Spinal cord (tissue), 10 donors: ENCODE measurements around the gene WDR27. TPM values are rescaled to one million over a fixed set of nuclear protein-coding genes. Genes with fewer than 3 reads are reported as not detected.
"Not testable (repeated sequence)": the region's sequence is repeated elsewhere in the genome, so short reads cannot be mapped to it uniquely, and the experiment has no call there.

ENCODE experiments used
- DNase-seq, 6 donors: peaks; one replicate each; pipeline versions ENCODE4 v3.0.0 to v3.0.0-alpha.2; 2013 to 2015; ENCODE audit warnings: low spot score in 6 of 6, low read depth in 4 of 6
- H3K27ac ChIP-seq: one replicate; pipeline ENCODE4 v1.5.1; 2013; ENCODE audit warnings: low read depth, low read length, control low read depth
- H3K27me3 ChIP-seq: one replicate; pipeline ENCODE4 v1.6.1; 2013; ENCODE audit warnings: low read length; ENCODE audit not compliant: control insufficient read depth, insufficient read depth
- H3K36me3 ChIP-seq: one replicate; pipeline ENCODE4 v1.6.1; 2013; ENCODE audit warnings: low read length; ENCODE audit not compliant: control insufficient read depth, insufficient read depth
- H3K4me1 ChIP-seq: one replicate; pipeline ENCODE4 v1.6.1; 2013; ENCODE audit warnings: low read length; ENCODE audit not compliant: control insufficient read depth, insufficient read depth
- H3K4me3 ChIP-seq: one replicate; pipeline ENCODE4 v1.5.1; 2013; ENCODE audit warnings: low read depth, low read length, control low read depth
- H3K9me3 ChIP-seq: one replicate; pipeline ENCODE4 v1.6.1; 2013; ENCODE audit warnings: low read length; ENCODE audit not compliant: control insufficient read depth, insufficient read depth
- WGBS: methylation state at CpG from one replicate; pipeline ENCODE4 v1.1.5; 2013; ENCODE audit warnings: missing lambda C conversion rate; ENCODE audit not compliant: insufficient coverage; 5-methylcytosine and 5-hydroxymethylcytosine counted together
- polyA plus RNA-seq, 2 donors: library from polyadenylated mRNA; unstranded; fragments of 120-200 nt; gene quantifications; one replicate each; pipeline ENCODE4 v1.2.1, GENCODE V29; 2013; ENCODE audit not compliant: insufficient read length in 2 of 2
- total RNA-seq, 2 donors: library from RNA; depleted of rRNA in 1 of 2; stranded (reverse); fragments of 120-200 nt in 1 of 2; fragments of >200 nt in 1 of 2; gene quantifications; one replicate each; pipeline versions ENCODE4 v1.2.3 to v1.2.4, GENCODE V29; 2013 to 2014
- donor health status: healthy.

The WDR27 gene
- total and polyA plus RNA-seq, 4 donors = 29.5 to 69.3 (median 49.1) TPM

DNA sequence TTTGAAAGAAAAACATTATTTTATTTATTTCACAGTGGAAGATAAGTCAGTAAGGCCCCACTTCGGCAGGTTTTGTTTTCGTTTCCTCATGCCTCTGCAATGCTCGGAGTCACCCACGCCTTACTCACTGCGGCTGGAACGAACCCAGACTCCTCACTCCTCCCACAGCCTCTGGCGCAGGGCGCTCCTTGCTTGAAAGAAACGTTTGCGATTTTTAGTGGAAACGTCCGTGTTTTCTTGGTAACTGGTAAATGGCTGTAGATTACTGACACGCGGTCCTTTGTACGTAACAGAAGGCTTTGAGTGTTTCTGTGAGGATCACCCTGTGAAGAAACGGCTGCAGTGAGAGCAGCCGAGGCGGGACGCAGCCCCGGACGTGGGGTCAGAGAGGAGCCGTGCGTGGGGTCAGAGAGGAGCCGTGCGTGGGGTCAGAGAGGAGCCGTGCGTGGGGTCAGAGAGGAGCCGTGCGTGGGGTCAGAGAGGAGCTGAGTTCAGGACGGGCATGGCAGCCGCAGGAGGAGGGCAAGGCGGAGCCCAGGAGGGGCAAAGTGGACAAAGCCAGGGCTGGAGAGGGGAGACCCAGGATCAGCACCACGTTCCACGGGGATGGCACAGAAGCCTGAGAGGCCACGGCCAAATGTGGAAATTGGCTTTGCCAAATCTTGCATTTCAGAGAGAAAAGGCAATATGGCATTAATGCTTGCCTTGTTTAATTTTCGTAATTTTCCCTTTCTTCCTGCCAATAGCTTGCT is 249.5 kb downstream of the WDR27 start:
- Histone ChIP-seq H3K27ac (peak overlapping the region; percentile 80), H3K4me3 (peak overlapping the region; percentile 26), H3K27me3 (no peaks in the 10 kb centered on the region), H3K36me3 (peaks cover 3% of the 10 kb centered on the region), H3K4me1 (peaks cover 7% of the 10 kb centered on the region), H3K9me3 (no peaks in the 10 kb centered on the region)
- 77% methylated on average over 30 of the region's 36 CpGs for WGBS
- DNase-seq = peak in 3 of 6 donors; percentile 11 to 83 (median 20)

DNA sequence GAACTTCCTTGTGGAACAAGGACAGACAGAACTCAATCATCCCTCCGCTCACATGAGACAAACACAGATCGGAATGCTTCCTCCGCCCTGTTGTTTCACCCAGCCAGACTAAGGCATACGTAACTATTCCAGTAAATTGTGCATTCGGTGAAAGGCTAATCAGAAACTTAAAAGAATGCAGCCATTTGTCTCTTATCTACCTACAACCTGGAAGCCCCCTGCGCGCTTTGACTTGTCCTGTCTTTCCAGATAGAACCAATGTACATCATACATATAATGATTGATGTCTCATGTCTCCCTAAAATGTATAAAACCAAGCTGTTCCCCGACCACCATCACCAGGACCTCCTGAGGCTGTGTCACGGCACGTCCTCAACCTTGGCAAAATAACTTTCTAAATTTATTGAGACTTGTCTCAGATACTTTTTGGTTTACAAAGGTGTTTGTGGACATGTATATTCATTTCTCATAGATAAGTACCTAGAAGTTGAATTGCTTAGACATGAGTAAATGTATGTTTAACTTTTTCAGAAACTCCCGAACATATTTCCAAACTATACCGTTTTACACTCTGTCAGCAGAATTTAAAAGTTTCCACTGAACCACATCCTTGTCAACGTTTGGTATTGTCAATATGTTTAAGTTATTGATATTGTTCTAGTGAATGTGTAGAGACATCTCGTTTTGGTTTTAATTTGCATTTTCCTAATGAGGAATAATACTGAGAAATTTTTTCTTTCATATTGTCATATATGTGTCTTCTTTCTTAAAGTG is 250.6 kb downstream of the WDR27 start:
- Histone ChIP-seq H3K36me3 (peaks cover 3% of the 10 kb centered on the region), H3K27ac (peak overlapping the region; percentile 80), H3K9me3 (no peaks in the 10 kb centered on the region), H3K4me3 (no peak overlapping the region), H3K27me3 (no peaks in the 10 kb centered on the region), H3K4me1 (peaks cover 7% of the 10 kb centered on the region)
- 85% methylated on average over 7 of the region's 14 CpGs for WGBS
- DNase-seq = no peak

- peaks cover 3% of the 10 kb centered on the region for H3K36me3 ChIP-seq
- no peaks in the 10 kb centered on the region for H3K9me3 ChIP-seq
- peaks cover 7% of the 10 kb centered on the region for H3K4me1 ChIP-seq
- WGBS = 50% methylated on average over 8 of the region's 12 CpGs
- H3K27ac ChIP-seq = peak overlapping the region; percentile 68
- DNase-seq = peak in 2 of 6 donors; percentile 18 to 45
- H3K4me3 ChIP-seq = no peak overlapping the region
- H3K27me3 ChIP-seq = no peaks in the 10 kb centered on the region
Measured at GRCh38 chr6:169450097-169450496, 251.7 kb downstream of the WDR27 start.

DNA sequence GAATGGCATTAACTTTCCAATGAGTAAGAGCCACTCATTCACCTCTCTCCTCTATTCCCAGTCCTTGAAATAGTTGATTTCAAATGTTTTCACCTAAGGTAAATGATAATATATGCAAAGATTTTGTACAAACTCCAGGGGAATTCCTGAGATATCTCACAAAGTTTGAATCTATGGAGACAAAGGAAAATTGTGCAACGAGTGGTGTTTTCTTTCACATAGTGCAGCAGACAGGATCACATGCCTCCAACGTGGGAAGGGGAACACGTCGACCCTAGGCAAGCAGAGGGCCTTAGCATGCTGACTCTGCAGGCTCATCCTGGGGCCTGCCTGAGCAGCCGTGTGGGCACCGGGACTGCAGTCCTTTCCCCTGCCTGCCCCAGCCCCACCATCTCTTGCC is 252.6 kb downstream of the WDR27 start:
- DNase-seq = no peak
- WGBS = 86% methylated on average over 4 of the region's 6 CpGs
- no peak overlapping the region for H3K4me3 ChIP-seq
- no peaks in the 10 kb centered on the region for H3K36me3 ChIP-seq
- H3K9me3 ChIP-seq = no peaks in the 10 kb centered on the region
- H3K27me3 ChIP-seq = no peaks in the 10 kb centered on the region
- H3K27ac ChIP-seq = no peak overlapping the region
- peaks cover 7% of the 10 kb centered on the region for H3K4me1 ChIP-seq

DNA sequence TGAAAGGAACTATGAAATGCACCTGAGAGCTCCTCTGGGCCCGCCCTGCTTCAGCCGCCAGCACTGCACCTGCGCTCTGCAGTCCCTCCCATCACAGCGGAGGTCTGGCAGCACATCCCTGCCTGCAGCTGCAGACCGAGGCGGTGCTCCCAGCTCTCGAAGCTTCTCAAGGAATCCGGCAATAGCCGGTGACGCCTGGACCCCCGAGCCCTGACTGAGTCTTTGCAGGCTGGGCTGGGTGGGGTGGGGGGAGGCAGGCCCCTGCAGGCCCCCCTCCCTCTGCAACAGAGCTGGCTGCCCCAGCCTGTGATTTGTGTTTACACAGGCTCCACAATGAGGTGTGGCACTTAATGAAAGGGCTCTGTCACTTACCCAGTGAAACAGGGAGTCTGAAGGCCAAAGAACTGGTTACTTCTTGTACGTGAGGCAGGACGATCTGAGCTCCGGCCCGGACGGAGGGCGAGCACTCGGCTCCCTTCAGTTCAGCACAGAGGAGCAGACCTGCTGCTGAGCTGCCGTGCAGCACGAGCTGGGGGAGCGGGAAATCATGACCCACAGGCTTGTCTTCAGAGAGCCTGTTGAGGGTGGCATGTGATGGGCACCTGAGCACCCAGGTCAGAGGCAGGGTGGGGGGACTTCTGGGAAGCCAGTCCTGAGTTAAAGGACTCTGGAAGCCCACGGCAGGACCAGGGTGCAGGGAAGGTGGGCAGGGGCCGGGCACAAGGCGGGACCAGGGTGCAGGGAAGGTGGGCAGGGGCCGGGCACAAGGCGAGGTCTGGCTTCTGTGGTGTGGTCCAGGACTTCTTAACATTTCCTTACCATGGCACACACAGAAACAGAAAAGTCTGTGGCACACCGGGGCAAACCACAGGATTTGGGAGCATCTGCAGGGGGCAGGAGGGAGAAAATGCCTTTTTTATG is 255.9 kb downstream of the WDR27 start:
- H3K27ac ChIP-seq = peak overlapping the region; percentile 4
- DNase-seq = peak in 2 of 6 donors; percentile 41 to 64

GRCh38 chr6:169445227-169445626 is 256.6 kb downstream of the WDR27 start:
- Histone ChIP-seq H3K4me3 (no peak overlapping the region), H3K4me1 (peaks cover 3% of the 10 kb centered on the region), H3K36me3 (no peaks in the 10 kb centered on the region), H3K9me3 (no peaks in the 10 kb centered on the region), H3K27ac (no peak overlapping the region), H3K27me3 (no peaks in the 10 kb centered on the region)
- WGBS = 90% methylated on average over 2 of the region's 7 CpGs
- DNase-seq = no peak

More for the DNA sequence above, 255.9 kb downstream of the WDR27 start:
- no peaks in the 10 kb centered on the region for H3K36me3 ChIP-seq
- H3K4me1 ChIP-seq = peaks cover 7% of the 10 kb centered on the region
- H3K4me3 ChIP-seq = no peak overlapping the region
- H3K27me3 ChIP-seq = no peaks in the 10 kb centered on the region
- WGBS = 59% methylated on average over 21 of the region's 27 CpGs
- H3K9me3 ChIP-seq = no peaks in the 10 kb centered on the region

DNA sequence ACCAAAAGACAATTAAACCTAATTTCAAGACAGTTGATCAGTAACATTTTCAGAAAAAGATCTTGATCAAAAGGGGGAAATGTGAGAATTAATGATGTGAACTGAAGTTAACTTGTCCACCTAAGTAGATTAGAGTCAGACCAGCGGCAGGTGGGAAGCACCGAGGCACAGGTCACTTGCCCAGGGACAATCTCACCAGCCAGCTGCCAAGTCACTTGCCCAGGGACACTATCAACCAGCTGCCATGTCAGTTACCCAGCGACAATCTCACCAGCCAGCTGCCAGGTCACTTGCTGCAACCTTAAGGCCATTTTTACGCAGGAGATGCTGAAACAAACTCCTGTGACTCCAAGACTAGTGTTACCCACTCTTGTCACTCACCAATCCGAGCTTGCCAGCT is 260.5 kb downstream of the WDR27 start:
- no peak overlapping the region for H3K4me3 ChIP-seq
- H3K4me1 ChIP-seq = no peaks in the 10 kb centered on the region
- no peaks in the 10 kb centered on the region for H3K36me3 ChIP-seq
- H3K9me3 ChIP-seq = no peaks in the 10 kb centered on the region
- WGBS = 83% methylated on average over 5 of the region's 5 CpGs
- no peak for DNase-seq
- no peaks in the 10 kb centered on the region for H3K27me3 ChIP-seq
- no peak overlapping the region for H3K27ac ChIP-seq

DNA sequence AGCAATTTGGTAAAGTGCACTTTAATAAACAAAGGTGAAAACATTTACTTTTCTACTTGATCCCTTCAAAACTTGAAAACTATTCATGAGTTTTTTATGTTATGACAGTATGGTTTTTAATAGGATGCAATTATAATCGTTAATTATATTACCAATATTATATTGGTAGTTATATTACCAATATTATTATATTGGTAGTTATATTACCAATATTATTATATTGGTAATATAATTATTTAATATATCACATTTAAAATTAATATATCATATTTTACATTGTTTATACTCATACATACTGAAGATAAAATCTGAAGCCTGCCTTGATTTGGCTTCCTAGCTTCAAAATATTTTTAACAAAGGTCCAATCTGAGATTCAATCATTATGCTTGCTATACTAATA is 262.1 kb downstream of the WDR27 start:
- Histone ChIP-seq H3K4me3 (no peak overlapping the region), H3K9me3 (no peaks in the 10 kb centered on the region), H3K36me3 (no peaks in the 10 kb centered on the region), H3K4me1 (no peaks in the 10 kb centered on the region), H3K27me3 (no peaks in the 10 kb centered on the region), H3K27ac (no peak overlapping the region)
- DNase-seq = no peak
- no CpG with 5 or more reads among the region's 1 CpG for WGBS

DNA sequence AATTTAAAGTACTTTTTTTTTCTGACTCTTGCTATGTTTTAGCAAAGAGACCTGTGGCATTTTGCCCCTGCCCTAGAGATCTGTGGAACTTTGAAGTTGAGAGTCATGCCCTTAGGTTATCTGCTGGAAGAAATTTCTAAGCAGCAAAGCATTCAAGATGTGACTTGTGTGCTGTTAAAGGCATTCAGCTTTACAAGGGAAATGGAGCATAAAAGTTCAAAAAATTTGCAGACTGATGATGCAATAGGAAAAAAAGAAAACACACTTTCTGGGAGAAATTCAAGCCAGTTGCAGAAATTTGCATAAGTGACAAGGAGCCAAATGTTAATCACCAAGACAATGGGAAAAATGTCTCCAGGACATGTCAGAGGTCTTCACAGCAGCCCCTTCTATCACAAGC is 267.3 kb downstream of the WDR27 start:
- H3K4me3 ChIP-seq, H3K27me3 ChIP-seq, H3K27ac ChIP-seq, H3K36me3 ChIP-seq, H3K4me1 ChIP-seq, H3K9me3 ChIP-seq, DNase-seq: not testable (repeated sequence)
